Ishikawa (cell line): Measurements from ENCODE around the gene LIPG.

Source experiments
- CEBPB ChIP-seq: IDR thresholded peaks from 2 replicates; pipeline ENCODE4 v1.6.1; 2012
- CREB1 ChIP-seq: IDR thresholded peaks from 2 replicates; pipeline ENCODE4 v1.6.1; 2012; ENCODE audit warnings: low read depth
- EGR1 ChIP-seq: IDR thresholded peaks from 2 replicates; pipeline ENCODE4 v1.6.1; 2012
- EP300 ChIP-seq: IDR thresholded peaks from 2 replicates; pipeline ENCODE4 v1.6.1; 2012; ENCODE audit warnings: borderline replicate concordance
- FOXM1 ChIP-seq: IDR thresholded peaks from 2 replicates; pipeline ENCODE4 v1.6.1; 2012; ENCODE audit warnings: low read depth, borderline replicate concordance
- RAD21 ChIP-seq: IDR thresholded peaks from 2 replicates; pipeline ENCODE4 v1.6.1; 2012; ENCODE audit warnings: low read depth
- TAF1 ChIP-seq: IDR thresholded peaks from 2 replicates; pipeline ENCODE4 v1.6.1; 2012; ENCODE audit warnings: low read depth, mild to moderate bottlenecking
- TCF12 ChIP-seq: IDR thresholded peaks from 2 replicates; pipeline ENCODE4 v1.6.1; 2012; ENCODE audit warnings: low read depth
- YY1 ChIP-seq: IDR thresholded peaks from 2 replicates; pipeline ENCODE4 v1.6.1; 2012; ENCODE audit warnings: low read depth
- ZBTB7A ChIP-seq: IDR thresholded peaks from 2 replicates; pipeline ENCODE4 v1.6.1; 2012; ENCODE audit warnings: low read depth
- TF ChIP-seq, protein P1 (sequence below): IDR thresholded peaks from 2 replicates; pipeline ENCODE4 v1.6.1; 2012; ENCODE audit warnings: low read depth, mild to moderate bottlenecking
- TF ChIP-seq, protein P2 (sequence below): IDR thresholded peaks from 2 replicates; pipeline ENCODE4 v1.6.1; 2012
- TF ChIP-seq, protein P3 (sequence below): IDR thresholded peaks from 2 replicates; pipeline ENCODE4 v1.6.1; 2012

DNA sequence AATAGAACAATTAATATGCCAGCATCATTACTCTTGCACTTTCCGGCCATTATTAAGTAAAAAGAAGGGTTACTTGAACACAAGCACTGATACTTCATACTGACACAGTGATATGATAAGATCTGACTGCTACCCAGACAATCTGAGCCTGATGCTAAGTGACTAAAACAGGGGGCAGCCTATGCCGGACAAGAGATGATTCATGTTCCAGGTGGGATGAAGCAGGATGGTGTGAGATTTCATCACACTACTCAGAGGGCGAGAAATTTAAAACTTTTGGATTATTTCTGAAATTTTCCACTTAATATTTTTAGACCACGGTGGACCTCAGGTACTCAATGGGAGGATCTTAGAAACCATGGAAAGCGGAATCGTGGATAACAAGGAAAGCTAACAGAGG, 61.7 kb downstream of the LIPG start:
- TF ChIP-seq EP300 (no peak), YY1 (no peak), FOXM1 (no peak), CEBPB (no peak), EGR1 (no peak), ZBTB7A (no peak), TCF12 (no peak), CREB1 (no peak), RAD21 (no peak), TAF1 (no peak)
- TF ChIP-seq, protein P1, sequence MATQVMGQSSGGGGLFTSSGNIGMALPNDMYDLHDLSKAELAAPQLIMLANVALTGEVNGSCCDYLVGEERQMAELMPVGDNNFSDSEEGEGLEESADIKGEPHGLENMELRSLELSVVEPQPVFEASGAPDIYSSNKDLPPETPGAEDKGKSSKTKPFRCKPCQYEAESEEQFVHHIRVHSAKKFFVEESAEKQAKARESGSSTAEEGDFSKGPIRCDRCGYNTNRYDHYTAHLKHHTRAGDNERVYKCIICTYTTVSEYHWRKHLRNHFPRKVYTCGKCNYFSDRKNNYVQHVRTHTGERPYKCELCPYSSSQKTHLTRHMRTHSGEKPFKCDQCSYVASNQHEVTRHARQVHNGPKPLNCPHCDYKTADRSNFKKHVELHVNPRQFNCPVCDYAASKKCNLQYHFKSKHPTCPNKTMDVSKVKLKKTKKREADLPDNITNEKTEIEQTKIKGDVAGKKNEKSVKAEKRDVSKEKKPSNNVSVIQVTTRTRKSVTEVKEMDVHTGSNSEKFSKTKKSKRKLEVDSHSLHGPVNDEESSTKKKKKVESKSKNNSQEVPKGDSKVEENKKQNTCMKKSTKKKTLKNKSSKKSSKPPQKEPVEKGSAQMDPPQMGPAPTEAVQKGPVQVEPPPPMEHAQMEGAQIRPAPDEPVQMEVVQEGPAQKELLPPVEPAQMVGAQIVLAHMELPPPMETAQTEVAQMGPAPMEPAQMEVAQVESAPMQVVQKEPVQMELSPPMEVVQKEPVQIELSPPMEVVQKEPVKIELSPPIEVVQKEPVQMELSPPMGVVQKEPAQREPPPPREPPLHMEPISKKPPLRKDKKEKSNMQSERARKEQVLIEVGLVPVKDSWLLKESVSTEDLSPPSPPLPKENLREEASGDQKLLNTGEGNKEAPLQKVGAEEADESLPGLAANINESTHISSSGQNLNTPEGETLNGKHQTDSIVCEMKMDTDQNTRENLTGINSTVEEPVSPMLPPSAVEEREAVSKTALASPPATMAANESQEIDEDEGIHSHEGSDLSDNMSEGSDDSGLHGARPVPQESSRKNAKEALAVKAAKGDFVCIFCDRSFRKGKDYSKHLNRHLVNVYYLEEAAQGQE = no peak
- TF ChIP-seq, protein P2, sequence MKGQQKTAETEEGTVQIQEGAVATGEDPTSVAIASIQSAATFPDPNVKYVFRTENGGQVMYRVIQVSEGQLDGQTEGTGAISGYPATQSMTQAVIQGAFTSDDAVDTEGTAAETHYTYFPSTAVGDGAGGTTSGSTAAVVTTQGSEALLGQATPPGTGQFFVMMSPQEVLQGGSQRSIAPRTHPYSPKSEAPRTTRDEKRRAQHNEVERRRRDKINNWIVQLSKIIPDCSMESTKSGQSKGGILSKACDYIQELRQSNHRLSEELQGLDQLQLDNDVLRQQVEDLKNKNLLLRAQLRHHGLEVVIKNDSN = no peak
- TF ChIP-seq, protein P3, sequence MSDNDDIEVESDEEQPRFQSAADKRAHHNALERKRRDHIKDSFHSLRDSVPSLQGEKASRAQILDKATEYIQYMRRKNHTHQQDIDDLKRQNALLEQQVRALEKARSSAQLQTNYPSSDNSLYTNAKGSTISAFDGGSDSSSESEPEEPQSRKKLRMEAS = no peak
